Measurements from ENCODE around the gene NCK1.

The NCK1 gene

DNA sequence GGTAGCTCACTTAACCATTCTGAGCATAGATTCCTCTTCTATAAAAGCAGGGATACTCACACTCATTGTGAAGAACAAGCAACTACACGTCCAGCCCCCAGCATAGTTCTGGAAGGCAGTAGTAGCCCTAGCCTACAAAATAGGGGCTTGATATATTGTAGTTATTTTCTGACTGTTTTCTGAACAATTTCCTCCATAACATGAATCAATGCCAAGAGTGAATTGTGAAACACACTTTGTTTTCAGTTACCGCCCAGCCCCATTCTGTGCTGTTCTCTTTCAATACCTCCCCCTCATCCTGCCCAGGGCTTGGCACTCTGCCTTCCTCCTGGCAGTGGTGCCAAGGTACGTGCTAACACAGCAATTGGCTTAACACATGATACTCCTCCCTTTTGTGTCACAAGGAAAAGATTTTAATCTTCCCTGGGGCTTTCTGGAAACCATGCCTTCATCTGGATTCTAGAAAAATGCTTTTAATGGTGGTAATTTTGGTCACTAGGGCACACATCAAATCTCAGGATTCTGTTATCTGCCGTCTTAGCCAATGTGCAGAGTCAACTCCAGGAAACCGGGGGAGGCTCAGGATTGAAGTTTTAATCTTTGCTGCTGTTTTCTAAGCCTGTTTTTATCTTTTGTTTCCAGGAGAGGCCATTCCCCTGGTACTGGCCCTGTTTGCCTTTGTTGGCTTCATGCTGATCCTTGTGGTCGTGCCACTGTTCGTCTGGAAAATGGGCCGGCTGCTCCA, 132.9 kb downstream of the NCK1 start:
- peak; percentile 69 for DNase-seq

DNA sequence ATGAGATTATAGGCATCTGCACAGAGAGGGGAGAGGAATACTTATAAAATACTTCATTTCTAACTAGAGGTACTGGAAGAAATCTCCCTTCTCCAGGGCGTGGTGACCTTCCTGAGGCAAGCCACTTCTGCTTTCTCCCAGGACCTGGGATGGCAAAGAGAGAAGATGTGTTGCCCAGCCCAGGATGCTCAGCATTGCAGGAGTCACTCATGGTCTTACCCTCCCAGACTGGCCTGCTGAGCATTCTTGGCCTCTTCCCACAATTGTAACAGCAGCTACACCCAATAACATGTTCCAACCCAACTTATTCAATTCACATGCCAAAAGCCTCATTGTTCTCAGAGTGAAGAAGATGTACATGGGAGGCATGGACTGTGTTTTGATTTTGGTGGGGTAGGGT, 133.6 kb downstream of the NCK1 start:
- no peak for DNase-seq

Data from NCI-H2029 treated with DMSO at 0.1 percent for 48 hours (cell line).